ENCODE results near the gene TRAPPC3L. TPM values are rescaled to one million over a fixed set of nuclear protein-coding genes. Genes with fewer than 3 reads are reported as not detected.

Gene TRAPPC3L
- polyA plus RNA-seq, 1 donor from 2014 or later = not detected

DNA sequence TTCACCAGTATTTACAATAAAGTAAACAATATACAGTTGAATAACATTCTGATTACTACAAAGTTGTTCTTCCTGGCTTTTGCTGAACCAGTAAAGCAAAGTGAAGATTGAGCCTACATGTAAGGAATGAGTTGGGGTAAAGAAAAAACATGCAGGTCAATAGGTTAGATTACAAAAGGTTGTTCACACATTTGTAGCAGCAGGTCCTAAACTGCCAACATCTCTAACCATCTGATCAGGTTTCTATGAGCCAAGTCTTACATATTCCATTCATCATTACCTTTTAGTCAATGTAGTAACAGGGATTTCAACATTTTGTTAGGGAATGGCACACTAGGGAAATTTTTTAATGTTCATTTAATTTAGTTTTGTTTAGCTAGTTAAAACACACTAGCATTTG, 93.6 kb downstream of the TRAPPC3L start:
- Histone ChIP-seq H3K9me2 (ENCODE audit: insufficient read depth, low read length) (no peaks in the 10 kb centered on the region), H3K27ac (ENCODE audit: low read length) (no peak overlapping the region), H3K27me3 (ENCODE audit: insufficient read depth, low read depth, low read length) (no peaks in the 10 kb centered on the region), H4K20me1 (ENCODE audit: insufficient read depth) (no peaks in the 10 kb centered on the region), H3K36me3 (ENCODE audit: insufficient read depth, low read length) (no peaks in the 10 kb centered on the region), H3K9me3 (ENCODE audit: low read length) (no peaks in the 10 kb centered on the region), H3K4me3 (ENCODE audit: low read length) (no peak overlapping the region), H3K4me2 (ENCODE audit: low read length) (no peak overlapping the region), H3K79me2 (replicated peaks; ENCODE audit: insufficient read depth, low read length) (no peaks in the 10 kb centered on the region), H3K9ac (ENCODE audit: low read length) (no peak overlapping the region), H3F3A (ENCODE audit: insufficient read depth, low read length, poor library complexity, severe bottlenecking) (no peaks in the 10 kb centered on the region), H2AFZ (ENCODE audit: low read depth, low read length) (no peak overlapping the region)
- TF ChIP-seq RAD21 (conservative IDR thresholded peaks at IDR 0.05) = no peak
- TF ChIP-seq EP300 (conservative IDR thresholded peaks at IDR 0.05; ENCODE audit: poor library complexity, severe bottlenecking) = no peak
- TF ChIP-seq POLR2AphosphoS5 (IDR thresholded peaks at IDR 0.05) = no peak
- no peak for TF ChIP-seq REST (IDR thresholded peaks at IDR 0.05; ENCODE audit: borderline replicate concordance)
- TF ChIP-seq EZH2 (IDR thresholded peaks at IDR 0.05; ENCODE audit: borderline replicate concordance, insufficient read depth, low read length, poor library complexity, severe bottlenecking) = no peak
- no peak for TF ChIP-seq SMC3 (conservative IDR thresholded peaks at IDR 0.05; ENCODE audit: poor library complexity)
- no peak for TF ChIP-seq MXI1 (conservative IDR thresholded peaks at IDR 0.05; ENCODE audit: poor library complexity, severe bottlenecking)
- no peak for TF ChIP-seq CTCF (IDR thresholded peaks at IDR 0.05; ENCODE audit: poor library complexity, severe bottlenecking)
- TF ChIP-seq TAF1 (IDR thresholded peaks at IDR 0.05; ENCODE audit: low read depth) = no peak

DNA sequence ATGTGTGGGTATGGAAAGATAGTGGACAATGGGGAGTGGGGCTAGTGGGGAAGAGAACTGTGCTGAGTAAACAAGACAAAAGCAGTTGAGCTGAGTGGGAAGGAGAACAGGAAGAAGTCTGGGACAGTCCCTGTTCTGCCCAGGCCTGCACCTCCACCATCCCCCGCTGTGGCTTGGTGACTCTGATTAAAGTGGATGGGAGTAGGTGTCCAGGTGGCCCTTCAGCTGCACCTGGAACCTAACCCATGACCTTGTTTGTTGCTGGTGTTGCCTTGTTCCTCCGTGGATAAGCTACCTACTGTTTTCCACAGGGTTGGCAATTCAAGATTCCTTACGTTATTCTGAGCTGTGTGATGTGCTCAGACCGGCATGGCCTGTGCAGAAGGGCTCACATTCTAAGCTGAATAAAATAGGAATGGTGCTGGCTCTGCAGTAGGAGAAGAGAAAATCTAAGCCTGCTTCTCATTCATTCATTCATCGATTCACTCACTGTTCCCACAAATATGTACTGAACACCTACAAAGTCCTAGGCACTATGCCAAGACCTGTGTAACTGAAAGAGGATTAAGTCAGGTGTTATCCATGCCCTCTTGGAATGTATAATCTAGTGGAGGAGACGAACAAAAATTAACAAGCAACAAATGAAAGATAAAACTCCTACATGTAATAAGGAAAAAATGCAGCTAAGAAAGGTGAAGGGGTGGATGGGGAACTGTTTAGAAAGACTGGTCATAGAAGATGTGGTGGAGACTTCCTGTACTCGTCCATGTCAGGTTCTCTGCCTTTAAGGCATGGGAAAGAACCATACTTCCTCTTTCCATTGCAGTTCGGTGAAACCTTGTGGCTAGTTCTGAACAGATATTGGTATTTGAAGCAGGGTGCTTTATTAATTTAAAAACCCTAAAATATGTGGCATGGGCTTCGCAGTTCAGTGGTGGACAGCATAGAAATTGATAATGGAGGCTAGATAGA, 94.4 kb downstream of the TRAPPC3L start:
- H4K20me1 ChIP-seq (ENCODE audit: insufficient read depth) = no peaks in the 10 kb centered on the region
- no peak for TF ChIP-seq SMC3 (conservative IDR thresholded peaks at IDR 0.05; ENCODE audit: poor library complexity)
- no peak for TF ChIP-seq EZH2 (IDR thresholded peaks at IDR 0.05; ENCODE audit: borderline replicate concordance, insufficient read depth, low read length, poor library complexity, severe bottlenecking)
- no peak for TF ChIP-seq REST (IDR thresholded peaks at IDR 0.05; ENCODE audit: borderline replicate concordance)
- no peak for TF ChIP-seq POLR2AphosphoS5 (IDR thresholded peaks at IDR 0.05)
- no peak for TF ChIP-seq TAF1 (IDR thresholded peaks at IDR 0.05; ENCODE audit: low read depth)
- no peak for TF ChIP-seq RAD21 (conservative IDR thresholded peaks at IDR 0.05)
- TF ChIP-seq EP300 (conservative IDR thresholded peaks at IDR 0.05; ENCODE audit: poor library complexity, severe bottlenecking) = no peak
- no peak for TF ChIP-seq CTCF (IDR thresholded peaks at IDR 0.05; ENCODE audit: poor library complexity, severe bottlenecking)
- no peak for TF ChIP-seq MXI1 (conservative IDR thresholded peaks at IDR 0.05; ENCODE audit: poor library complexity, severe bottlenecking)

More for the DNA sequence above, 94.4 kb downstream of the TRAPPC3L start:
- Histone ChIP-seq H3K79me2 (replicated peaks; ENCODE audit: insufficient read depth, low read length) (no peaks in the 10 kb centered on the region), H3K36me3 (ENCODE audit: insufficient read depth, low read length) (no peaks in the 10 kb centered on the region), H3K9me2 (ENCODE audit: insufficient read depth, low read length) (no peaks in the 10 kb centered on the region), H3K27ac (ENCODE audit: low read length) (no peak overlapping the region), H3K4me2 (ENCODE audit: low read length) (no peak overlapping the region), H2AFZ (ENCODE audit: low read depth, low read length) (no peak overlapping the region), H3K27me3 (ENCODE audit: insufficient read depth, low read depth, low read length) (no peaks in the 10 kb centered on the region), H3K9ac (ENCODE audit: low read length) (no peak overlapping the region), H3K4me3 (ENCODE audit: low read length) (no peak overlapping the region), H3K9me3 (ENCODE audit: low read length) (no peaks in the 10 kb centered on the region), H3F3A (ENCODE audit: insufficient read depth, low read length, poor library complexity, severe bottlenecking) (no peaks in the 10 kb centered on the region)

Measured in neural cell (in vitro differentiated cells).